Activated CD8-positive, alpha-beta memory T cell treated with anti-CD3 and anti-CD28 coated beads, Interleukin-2, amount 50 U/mL, for 1 hour (primary cell): Measurements from ENCODE around the gene HYDIN.
"Not testable (repeated sequence)": the region's sequence is repeated elsewhere in the genome, so short reads cannot be mapped to it uniquely, and the experiment has no call there.

Experiments used
- DNase-seq: peaks from one replicate; pipeline ENCODE4 v3.0.0-alpha.2; 2020; ENCODE audit errors: extremely low read depth

The HYDIN gene

DNA sequence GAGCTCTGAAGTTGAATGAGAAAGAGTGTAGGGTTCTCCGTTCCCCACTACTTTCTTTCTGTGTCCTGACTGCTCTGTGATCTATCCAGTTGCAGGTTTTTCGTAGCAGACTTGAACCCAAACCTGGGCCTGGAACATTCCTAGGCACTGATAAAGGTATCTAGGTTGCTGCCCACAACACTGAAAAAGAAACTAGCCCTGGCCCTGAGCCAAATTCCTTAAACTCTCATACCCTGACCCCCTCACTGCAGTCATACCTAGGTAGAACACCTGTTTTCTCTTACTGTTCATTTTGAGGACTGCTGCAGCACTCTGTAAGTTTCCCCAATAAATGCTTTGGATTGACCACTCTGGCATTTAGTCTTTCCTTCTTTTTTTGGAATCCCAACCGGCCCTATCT, 5.4 kb downstream of the HYDIN start:
- no peak for DNase-seq

DNA sequence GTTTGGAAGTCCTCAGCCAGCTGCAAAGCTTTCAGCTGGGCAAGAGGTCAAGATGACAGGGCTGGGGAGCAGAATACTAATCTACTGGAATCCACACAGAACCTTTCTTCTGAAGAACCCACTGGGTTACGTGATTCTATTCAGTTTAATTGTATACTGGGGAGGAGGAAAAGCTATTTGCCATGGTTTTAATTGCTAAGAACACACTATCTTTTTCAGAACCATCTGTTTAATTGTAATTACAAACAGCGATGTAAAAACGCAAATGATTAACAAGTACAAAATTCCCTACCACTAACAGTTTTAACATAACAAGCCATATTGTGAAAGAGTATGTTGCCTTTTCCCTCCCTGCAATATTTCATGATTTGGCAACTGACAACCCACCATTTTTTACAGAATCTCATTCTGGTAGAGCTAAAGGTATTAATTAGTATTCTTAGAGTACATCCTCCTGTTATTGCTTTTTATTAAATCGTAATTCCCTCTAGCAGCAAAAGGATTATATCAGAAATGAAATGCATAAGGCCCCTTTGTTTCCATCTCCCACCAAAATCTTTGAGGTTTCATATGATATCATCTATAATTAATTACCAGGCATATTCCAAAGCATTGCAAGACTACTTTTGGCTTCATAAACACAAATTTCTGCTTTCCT, 12.1 kb downstream of the HYDIN start:
- DNase-seq: no peak

DNA sequence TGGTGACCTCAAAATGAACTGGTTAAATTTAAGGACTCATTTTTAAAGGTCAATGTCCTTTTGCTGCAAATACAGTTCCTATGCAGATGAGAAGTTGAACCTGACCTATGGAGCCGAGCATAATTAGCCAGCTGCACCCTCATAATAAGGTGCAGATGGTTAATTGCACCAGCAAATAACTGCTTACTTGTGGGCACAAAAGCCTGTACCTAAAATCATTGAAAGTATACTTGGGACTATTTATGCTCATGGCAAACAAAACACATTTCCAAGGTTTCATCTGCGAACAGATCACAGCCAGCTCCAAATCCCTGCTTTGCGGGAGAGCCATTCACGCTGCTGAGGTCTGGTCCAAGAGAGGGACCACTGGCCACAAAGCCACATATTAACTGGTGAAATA, 13.0 kb downstream of the HYDIN start:
- no peak for DNase-seq

DNA sequence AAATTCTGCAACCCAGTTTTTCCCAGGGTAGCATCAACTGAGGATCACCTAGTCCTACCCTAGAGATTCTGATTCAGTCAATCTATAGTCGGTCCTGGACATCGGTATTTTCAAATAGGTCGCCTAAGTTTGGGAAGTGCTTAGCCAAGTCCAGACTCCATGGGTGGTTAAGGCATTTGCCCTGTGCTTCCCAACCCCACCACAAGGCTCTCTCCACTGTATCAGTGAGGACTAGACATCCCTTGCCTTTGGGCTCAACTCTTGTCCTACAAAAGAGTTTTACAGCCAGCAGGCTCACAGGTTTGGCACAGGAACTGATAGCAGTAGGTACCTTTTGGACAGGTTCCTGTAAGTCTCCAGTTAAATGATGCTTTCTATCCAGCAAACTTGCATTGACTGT, 13.8 kb downstream of the HYDIN start:
- no peak for DNase-seq

DNA sequence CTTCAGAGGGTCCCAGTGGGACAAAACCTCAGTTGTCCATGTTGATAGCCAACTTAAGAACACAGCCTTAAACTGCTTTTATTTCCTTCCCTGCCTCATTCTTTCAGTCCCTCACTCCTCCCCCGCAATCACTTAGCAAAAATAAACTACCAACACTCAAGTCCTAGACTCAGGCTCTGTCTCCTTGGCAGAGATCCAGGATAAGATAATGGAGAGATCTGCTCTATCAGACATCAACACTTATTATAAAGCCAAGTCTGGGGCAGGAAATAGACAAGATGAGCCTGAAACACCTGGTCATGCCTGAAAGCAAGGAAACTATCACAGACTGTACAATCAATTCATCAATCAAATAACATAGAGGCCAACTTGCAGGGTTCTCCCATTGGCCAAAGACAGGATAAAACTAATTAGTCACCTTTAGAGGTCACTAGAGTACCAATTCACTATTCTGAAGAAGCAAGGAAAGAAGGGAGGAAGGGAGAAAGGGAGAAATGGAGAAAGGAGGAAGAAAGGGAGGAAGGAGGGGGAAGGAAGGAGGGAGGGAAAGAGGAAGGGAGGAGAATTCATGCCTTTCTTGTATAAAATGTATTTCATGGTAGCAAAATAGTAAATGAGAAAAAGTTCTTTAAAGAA, 15.7 kb downstream of the HYDIN start:
- no peak for DNase-seq

DNA sequence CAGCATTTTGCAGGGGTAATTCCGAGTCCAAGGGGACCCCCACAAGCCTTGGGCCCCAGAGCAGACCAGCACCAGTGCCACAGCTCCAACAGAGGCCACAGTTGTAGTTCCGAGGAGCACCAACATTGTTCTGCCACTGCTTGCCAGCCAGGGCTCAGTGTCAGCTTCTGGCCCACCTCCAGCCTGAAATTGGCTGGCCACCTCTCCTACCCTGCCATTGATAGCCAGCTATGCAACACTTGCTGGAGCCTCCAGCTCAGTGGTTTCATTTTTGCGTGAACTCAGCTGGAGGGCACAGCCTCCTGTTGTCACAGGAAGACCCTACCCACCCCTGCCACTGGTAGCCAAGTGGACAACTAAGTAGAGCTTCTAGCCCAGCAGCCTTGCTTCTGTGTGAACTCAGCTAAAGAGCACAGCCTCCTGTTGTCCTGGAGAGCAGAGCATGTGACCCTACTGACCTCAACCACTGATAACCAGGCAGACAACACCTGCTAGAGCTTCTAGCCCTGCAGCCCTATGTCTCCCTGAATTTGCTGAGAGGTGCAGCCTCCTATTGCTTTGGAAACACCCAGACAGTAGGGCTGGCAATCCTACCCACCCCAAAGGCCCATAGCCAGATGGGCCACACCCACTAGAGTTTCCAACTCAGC, 24.9 kb downstream of the HYDIN start:
- DNase-seq: no peak

DNA sequence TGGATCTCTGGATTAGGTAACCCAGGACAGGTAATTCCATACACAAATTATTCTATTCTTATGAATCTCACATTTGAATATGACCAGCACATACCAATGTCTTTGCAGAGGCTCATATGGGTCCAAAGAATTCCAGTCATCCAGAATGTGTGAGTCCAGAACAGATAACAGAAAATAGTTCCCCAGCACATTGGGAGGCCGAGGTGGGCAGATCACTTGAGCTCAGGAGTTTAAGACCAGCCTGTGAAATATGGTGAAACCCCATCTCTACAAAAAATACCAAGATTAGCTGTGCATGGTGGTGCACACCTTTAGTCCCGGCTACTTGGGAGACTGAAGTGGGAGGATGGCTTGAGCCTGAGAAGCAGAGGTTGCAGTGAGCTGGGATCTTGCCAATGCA, 26.9 kb downstream of the HYDIN start:
- DNase-seq: no peak

DNA sequence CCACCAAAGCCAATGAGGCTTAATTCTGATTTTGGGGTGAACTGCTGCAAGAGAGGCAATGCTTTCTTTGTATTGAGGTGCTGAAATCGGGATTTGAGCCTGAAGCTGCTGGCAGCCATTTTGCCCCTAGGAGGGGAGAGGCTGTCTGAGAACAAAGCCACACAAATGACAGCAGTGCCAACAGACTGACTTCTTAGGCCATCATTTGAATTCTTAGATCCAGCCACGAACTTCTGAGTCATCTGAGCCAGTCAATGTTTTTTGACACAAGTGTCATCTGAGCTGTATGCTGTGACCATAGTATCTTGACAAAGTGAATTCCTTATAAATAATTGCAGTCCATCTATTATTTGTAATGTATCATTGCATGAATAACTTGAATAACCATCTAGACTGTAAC, 29.0 kb downstream of the HYDIN start:
- no peak for DNase-seq

DNA sequence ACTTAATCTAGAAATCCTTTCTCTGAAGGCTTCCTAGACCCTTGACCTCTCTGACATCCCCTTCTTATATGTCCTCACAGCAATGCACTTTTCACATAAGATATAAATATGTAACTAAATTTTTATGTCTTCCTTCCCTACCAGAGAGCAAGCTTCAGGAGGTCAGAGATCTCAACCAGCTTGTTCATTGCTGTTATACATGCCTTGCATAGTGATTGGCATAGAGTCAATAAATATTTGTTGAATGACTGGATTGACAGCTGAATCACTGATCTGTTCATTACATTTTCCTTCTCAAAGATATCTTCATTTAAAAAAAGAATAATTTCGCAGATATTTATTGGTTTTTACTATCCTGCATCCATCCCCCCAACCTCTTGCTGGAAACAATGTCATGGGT, 29.5 kb downstream of the HYDIN start:
- no peak for DNase-seq

DNA sequence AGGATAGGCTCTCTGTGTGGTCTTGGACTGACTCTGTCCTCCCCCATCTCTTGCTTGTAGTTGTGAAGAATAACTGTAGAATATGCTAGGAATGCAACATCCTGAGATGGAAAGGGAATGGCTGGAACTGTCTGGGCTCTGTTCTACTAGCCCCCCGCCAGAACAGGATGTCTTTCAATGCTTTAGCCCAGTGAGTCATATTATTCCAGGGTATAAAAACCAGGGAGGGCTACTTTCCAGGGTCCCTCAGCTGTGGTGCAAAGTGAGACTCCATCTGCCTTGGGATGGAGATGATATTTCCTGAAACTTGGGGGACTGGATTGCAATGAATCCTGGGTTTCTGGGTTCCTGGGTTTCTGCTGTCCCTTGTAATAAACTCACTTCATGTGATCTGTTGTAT, 32.1 kb downstream of the HYDIN start:
- DNase-seq: no peak

DNA sequence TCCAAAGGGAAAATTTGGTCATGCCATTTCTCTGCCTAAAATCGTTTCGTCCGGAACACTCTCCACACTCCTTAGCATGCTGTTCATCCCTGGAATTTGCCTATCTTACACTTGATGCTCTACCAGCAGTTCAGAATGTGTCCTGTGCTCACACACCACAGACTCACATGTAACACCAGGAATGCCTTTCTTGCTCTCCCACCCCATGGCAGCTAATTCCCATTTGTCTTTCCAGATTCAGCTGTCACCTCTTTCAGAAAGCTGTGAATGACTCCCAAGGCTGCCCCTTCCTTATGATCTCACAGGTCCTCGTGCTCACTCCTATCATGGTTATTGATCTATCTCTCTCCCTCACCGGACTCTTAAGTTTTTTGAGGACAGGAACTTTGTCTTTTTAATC, 38.1 kb downstream of the HYDIN start:
- DNase-seq: no peak

DNA sequence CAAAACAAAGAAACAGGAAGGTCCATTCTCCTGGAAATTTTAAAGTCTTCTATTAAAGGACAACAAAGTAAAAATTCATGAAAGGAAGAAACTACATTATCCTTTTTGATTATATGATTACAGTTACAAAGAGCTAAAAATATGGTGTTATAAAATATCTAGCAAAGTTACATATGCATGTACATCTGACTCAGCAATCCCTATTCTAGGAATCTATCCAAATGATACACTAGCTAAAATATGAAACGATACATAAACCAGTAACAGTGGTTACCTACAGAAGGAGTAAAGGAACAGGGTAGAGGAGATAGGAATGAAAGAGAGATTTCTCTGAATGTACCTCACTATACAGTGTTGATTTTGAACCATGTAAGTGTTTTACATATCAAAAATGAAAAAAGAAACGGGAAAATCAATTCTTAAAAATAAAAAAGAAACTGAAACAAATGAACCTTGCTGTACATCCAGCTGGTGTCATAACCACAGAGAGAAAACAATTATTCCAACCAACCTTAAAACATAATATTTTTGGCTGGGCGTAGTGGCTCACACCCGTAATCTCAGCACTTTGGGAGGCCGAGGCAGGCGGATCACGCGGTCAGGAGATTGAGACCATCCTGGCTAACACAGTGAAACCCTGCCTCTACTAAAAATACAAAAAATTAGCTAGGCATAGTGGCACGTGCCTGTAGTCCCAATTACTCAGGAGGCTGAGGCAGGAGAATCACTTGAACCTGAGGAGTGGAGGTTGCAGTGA, 41.4 kb downstream of the HYDIN start:
- DNase-seq: no peak

DNA sequence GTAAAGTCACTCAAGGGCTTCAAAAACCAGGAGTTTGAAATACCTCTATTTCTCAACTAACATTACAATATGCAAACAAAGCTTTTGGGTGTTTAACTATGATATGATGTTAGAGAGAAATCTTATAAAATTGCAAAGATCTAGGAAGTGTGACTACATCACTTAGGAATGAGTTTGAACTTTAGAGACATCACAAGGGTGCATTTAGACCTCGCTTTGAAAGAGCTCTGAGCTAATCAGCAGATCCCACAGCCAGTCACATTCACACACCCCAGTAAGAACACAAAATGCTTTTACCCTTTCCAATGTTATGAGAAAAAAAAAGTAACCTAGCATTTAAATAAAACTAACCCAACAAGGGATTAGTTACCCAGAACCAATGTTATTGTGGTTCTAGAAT, 45.2 kb downstream of the HYDIN start:
- DNase-seq: no peak

DNA sequence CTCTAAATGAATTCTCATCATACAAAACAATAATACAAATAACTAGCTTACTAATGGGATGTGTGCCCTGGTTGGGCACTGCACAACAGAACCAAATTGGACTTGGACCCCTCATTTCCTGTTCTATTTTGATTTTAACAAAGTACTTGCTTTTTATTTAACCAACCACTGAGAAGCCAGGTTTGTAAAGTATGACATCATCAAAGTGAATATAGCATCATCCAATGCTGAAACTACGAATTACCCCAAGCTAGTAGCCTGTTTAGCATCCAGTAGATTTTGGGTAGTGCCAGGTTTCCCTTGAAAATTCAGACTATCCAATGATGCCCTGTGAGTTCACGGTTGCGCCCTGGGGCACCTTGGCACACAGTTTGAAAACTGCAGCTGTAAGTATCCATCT, 51.0 kb downstream of the HYDIN start:
- DNase-seq: no peak

DNA sequence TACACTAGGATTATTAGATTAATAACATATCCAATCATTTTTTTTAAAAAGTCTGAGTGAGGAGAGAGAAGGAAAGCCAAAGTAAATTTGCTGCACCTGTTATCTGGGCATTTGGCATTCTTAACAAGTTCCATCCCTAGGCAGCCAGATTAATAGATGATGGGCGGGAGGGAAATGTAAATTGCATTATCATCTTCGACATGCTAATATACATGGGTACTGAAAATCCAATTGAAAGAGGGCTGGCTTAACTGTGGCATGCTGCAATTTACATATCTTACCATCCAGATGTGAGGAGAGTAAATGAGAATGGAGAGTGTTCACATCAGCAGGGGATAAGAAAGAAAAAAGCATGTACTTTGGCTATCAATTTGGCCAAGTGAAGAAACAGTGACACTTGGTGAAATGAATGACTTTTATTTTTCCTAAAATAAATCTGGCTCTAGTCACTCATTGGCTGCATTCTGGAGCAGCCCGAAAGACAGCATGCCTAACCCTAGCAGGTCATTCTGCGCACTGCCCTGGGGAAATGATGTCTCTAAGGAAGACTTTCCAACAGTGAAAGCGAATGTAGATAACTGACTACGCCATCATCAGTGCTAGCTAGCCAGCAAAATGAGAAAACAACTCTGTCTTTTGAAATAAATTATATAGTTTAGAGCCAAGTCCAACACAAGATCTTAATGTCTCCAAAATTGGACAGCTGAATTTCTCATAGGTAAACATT, 57.9 kb downstream of the HYDIN start:
- DNase-seq: no peak

DNA sequence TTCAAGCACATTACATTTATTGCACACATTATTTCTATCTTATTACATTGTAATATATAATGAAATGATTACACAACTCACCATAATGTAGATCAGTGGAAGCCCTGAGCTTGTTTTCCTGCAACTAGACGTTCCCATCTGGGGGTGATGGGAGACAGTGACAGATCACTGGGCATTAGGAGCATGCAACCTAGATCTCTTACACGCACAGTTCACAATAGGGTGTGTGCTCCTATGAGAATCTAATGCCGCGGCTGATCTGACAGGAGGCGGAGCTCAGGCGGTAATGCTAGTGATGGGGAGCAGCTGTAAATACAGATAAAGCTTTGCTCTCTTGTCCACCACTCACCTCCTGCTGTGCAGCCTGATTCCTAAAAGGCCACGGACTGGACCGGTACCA, 69.5 kb downstream of the HYDIN start:
- DNase-seq: not testable (repeated sequence)

DNA sequence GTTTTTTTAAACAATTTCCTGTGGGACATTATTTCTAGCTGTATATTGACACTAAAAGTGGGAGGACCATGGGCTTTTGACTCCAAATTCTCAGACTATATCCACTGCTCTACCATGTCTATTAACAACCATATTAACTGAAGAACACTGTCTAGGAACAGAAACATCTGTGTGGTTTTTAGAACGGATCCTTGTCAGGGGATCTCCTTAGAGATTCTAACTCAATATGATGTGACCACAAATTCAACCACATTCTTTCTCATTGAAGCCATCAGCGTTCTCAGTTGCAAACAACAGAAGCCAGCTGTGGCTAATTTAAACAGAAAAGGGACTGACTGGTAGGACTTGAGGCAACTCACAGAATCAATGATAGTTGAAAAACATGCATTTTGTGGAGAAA, 73.2 kb downstream of the HYDIN start:
- DNase-seq: not testable (repeated sequence)

DNA sequence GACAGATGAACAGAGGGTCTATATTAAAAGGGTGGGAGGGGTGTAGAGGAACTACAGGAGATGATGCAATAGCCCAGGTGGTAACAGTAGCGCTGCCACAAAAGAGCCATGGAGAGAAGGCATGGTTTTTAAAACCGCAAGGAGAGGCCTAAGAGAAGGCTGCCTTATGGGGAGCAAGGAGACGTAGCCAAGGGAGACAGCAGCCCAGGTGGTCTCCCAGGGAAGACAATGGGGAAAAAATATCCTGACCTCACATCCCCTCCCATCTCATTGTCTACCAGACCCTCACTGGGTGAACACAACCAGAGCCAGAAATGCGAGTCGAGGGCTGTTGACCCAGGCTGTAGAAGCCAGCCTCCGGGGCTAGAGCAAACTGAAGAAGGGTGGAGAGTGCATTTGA, 77.2 kb downstream of the HYDIN start:
- not testable (repeated sequence) for DNase-seq

DNA sequence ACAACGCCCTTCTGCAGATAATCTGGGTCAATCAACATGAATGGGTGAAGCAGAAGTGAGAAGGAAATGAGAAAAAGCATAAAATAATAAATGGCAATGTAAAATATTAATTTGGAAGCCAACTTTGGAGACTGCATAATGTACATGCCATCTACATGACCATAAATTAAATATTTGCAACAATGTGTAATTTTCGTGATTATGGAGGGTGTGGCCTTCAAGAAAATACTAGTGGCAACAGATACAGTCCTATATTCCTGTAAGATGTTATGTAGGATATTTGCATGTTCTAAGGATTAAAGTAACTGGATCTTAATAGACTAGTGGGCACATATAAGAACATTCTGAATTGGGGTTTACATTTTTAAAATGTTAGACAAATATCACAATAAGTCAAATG, 78.9 kb downstream of the HYDIN start:
- DNase-seq: not testable (repeated sequence)

DNA sequence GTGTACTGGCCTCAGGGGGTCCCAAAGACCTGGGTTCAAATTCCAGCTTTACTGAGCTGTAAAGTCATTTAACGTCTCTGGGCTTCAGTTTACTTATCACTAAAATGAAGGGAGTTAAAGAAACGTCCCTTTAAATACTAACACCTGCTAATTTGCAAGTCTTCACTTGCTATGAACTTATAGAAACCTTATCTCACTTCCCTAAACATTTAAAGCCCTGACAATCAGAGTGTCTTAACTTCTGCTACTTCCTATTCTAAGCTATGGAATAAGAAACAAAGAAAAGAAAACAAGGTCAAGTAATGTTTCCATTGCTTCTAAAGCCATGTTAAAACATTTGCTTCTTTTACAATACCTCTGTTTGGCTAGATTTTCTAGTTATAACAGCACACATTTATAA, 87.3 kb downstream of the HYDIN start:
- not testable (repeated sequence) for DNase-seq

DNA sequence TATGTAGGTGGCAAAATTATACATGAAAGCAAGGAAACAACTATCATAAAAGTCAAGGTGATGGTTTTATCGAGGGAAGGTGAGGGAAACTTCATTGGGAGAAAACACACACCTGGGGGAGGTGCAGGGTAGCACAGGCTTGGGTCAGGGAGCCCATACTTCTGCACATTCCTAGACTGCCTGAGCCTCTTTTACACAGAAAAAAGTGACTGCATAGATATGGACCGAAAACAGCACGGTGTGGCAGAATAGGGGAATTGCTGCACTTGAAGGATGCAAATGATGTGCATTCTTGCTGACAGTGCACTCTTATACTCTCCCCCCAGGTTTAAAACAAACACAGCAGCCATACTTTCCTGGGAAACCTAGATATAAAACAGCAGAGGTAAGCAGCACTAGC, 120.0 kb downstream of the HYDIN start:
- not testable (repeated sequence) for DNase-seq

DNA sequence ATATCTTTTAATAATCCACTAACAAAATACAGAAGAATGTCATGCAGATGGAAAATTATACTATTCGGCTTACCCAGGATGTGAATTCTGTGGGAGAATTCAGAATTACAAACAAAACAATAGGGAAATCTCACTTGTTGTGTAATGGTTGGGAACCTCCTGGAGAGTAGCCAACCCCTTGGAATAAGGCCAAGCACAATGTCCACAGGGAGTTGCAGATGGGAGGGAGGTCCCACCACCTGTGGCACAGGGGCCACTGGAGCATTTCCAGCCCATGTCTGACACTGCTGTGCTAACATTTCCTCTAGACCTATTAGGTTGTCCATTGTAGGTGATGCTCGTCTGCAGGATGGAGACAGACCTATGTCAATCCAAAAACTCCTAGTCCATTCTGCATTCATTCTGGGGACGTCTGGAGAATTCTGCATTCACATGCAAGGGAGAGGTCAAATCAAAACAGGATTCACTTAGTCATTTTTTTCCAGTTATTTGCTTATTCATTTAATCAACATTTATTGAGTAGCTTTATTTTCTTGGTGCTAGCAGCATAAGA, 120.8 kb downstream of the HYDIN start:
- not testable (repeated sequence) for DNase-seq
